K562 (cell line): ENCODE data around the gene ABCC10. TPM values are rescaled to one million over a fixed set of nuclear protein-coding genes. Genes with fewer than 3 reads are reported as not detected.

Source experiments
- CTBP1 ChIP-seq: fragments of 450-650 bp; IDR thresholded peaks from 2 replicates; pipeline ENCODE4 v1.6.1; 2016; ENCODE audit warnings: borderline replicate concordance
- E2F3 ChIP-seq: fragments of 250-450 bp; sonication (Bioruptor Pico); IDR thresholded peaks from 2 replicates; pipeline ENCODE4 v1.4.0; 2020; ENCODE audit warnings: mild to moderate bottlenecking
- FOXA3 ChIP-seq, 2 experiments: fragments of 450-650 bp in 1 of 2; sonication (generic) in 1 of 2; formaldehyde crosslinking; IDR thresholded peaks in 1 of 2; conservative IDR thresholded peaks in 1 of 2; 2 replicates each; pipeline versions ENCODE4 v1.4.0 to v1.8.0; 2020 to 2022; ENCODE audit warnings: mild to moderate bottlenecking in 2 of 2, missing genetic modification reagents in 1 of 2
- GATA2 ChIP-seq: sonication (generic); formaldehyde crosslinking; IDR thresholded peaks from 2 replicates; pipeline ENCODE4 v1.4.0; 2020; ENCODE audit warnings: mild to moderate bottlenecking, missing genetic modification reagents
- NR2C2 ChIP-seq, 2 experiments: fragments of 200-800 bp in 1 of 2; sonication (Bioruptor generic) in 1 of 2; sonication (generic) in 1 of 2; formaldehyde crosslinking in 1 of 2; IDR thresholded peaks; 2 replicates each; pipeline versions ENCODE4 v1.6.1 to v1.8.0; 2016 to 2022; ENCODE audit warnings: mild to moderate bottlenecking in 1 of 2, missing compliant biosample characterization in 1 of 2, missing genetic modification characterization in 1 of 2, missing genetic modification reagents in 1 of 2
- POLR2H ChIP-seq: IDR thresholded peaks from 2 replicates; pipeline ENCODE4 v1.6.1; 2016; ENCODE audit warnings: missing genetic modification characterization, low read depth, mild to moderate bottlenecking, control low read depth, missing compliant biosample characterization, moderate library complexity
- POLR3G ChIP-seq: IDR thresholded peaks from 2 replicates; pipeline ENCODE4 v1.6.1; 2011; ENCODE audit not compliant: insufficient read length, insufficient replicate concordance; ENCODE audit errors: extremely low read depth
- SMAD1 ChIP-seq: fragments of 150-350 bp; IDR thresholded peaks from 2 replicates; pipeline ENCODE4 v1.6.1; 2014; ENCODE audit warnings: low read length, low read depth; ENCODE audit not compliant: partially characterized antibody
- STAT5A ChIP-seq: IDR thresholded peaks from 2 replicates; pipeline ENCODE4 v1.6.1; 2012; ENCODE audit warnings: low read length, inconsistent platforms, borderline replicate concordance
- TBL1XR1 ChIP-seq, 2 experiments: IDR thresholded peaks; 2 replicates each; pipeline ENCODE4 v1.6.1; 2012; ENCODE audit warnings: improper control_type of control experiment in 2 of 2, low read length in 2 of 2, mild to moderate bottlenecking in 1 of 2
- TCF3 ChIP-seq: sonication (generic); formaldehyde crosslinking; IDR thresholded peaks from 2 replicates; pipeline ENCODE4 v1.4.0; 2020; ENCODE audit warnings: mild to moderate bottlenecking, missing genetic modification reagents
- TSC22D4 ChIP-seq: fragments of 450-650 bp; IDR thresholded peaks from 2 replicates; pipeline ENCODE4 v1.6.1; 2016; ENCODE audit warnings: missing genetic modification characterization, missing biosample characterization, control low read depth
- ZNF41 ChIP-seq: fragments of 250-450 bp; sonication (Bioruptor Pico); conservative IDR thresholded peaks from 2 replicates; pipeline ENCODE4 v1.4.0; 2020; ENCODE audit warnings: mild to moderate bottlenecking
- ZNF717 ChIP-seq: fragments of 250-450 bp; sonication (Bioruptor Pico); IDR thresholded peaks from 2 replicates; pipeline ENCODE4 v1.5.0; 2021
- ZNF76 ChIP-seq: fragments of 250-450 bp; sonication (Bioruptor Pico); IDR thresholded peaks from 2 replicates; pipeline ENCODE4 v1.4.0; 2020; ENCODE audit warnings: mild to moderate bottlenecking, moderate library complexity, borderline replicate concordance
- polyA plus RNA-seq, 8 experiments: library from polyadenylated mRNA; depleted of rRNA in 4 of 8; stranded (reverse) in 5 of 8; unstranded in 3 of 8; fragments of >200 nt; fragmentation: Nextera tagmentation in 2 of 8; fragmentation: Illumina TruSeq in 1 of 8; extraction: Ambion mirVana in 2 of 8; extraction: Trizol in 1 of 8; gene quantifications; 2 replicates each; pipeline versions ENCODE4 v1.2.1 to v1.2.3, GENCODE V29; 2011 to 2014; ENCODE audit warnings: inconsistent platforms in 1 of 8, missing spikeins in 1 of 8
- total RNA-seq, 7 experiments: library from RNA; depleted of rRNA in 6 of 7; stranded (reverse); fragments of >200 nt in 6 of 7; fragmentation: Illumina TruSeq in 2 of 7; extraction: Trizol in 2 of 7; gene quantifications; 2 replicates each; pipeline versions ENCODE4 v1.2.1 to v1.2.3, GENCODE V29; 2011 to 2021; ENCODE audit warnings: low replicate concordance in 1 of 7
- TF ChIP-seq, protein P1 (sequence below), 2 experiments: IDR thresholded peaks in 1 of 2; conservative IDR thresholded peaks in 1 of 2; 2 replicates each; pipeline ENCODE4 v1.6.1; 2016; ENCODE audit warnings: low read depth in 2 of 2, mild to moderate bottlenecking in 1 of 2, missing compliant biosample characterization in 1 of 2, missing genetic modification characterization in 1 of 2, moderate library complexity in 1 of 2
- TF ChIP-seq, protein P2 (sequence below): fragments of 250-450 bp; sonication (Bioruptor Pico); IDR thresholded peaks from 2 replicates; pipeline ENCODE4 v1.5.0; 2021; ENCODE audit warnings: mild to moderate bottlenecking, borderline replicate concordance
- TF ChIP-seq, protein P3 (sequence below): fragments of 200-800 bp; sonication (Bioruptor generic); IDR thresholded peaks from 2 replicates; pipeline ENCODE4 v1.6.1; 2017; ENCODE audit warnings: missing genetic modification characterization, missing compliant biosample characterization
- TF ChIP-seq, protein P4 (sequence below): sonication (generic); formaldehyde crosslinking; IDR thresholded peaks from 2 replicates; pipeline ENCODE4 v1.8.0; 2022; ENCODE audit warnings: mild to moderate bottlenecking, missing genetic modification reagents

Gene ABCC10
- total and polyA plus RNA-seq, 9 of the 15 experiments (the other 6 are each of a cell fraction or from before 2014, with no cell fraction given), result 2.4 to 29.1 (median 13.7) TPM

- TF ChIP-seq TCF3 (CRISPR knock-in tag) (no peak), TSC22D4 (tag) (no peak), ZNF41 (CRISPR knock-in tag) (no peak), E2F3 (CRISPR knock-in tag) (no peak), POLR3G (no peak), POLR2H (no peak), NR2C2 (CRISPR knock-in tag; IDR thresholded peaks at IDR 0.05) (no peak), NR2C2 (tag; IDR thresholded peaks at IDR 0.05) (peak; percentile 42; the same call in 1 of the 2 replicates), FOXA3 (CRISPR knock-in tag; conservative IDR thresholded peaks at IDR 0.05 in 1 of 2, IDR thresholded peaks at IDR 0.05 in 1 of 2) (no peak), STAT5A (no peak), TBL1XR1 (IDR thresholded peaks at IDR 0.05; ENCODE audit: low read length in 2 of 2) (peak in 1 of 2 experiments; percentile 86; a peak in 2 of 4 replicates), CTBP1 (peak; percentile 78), SMAD1 (no peak), ZNF76 (CRISPR knock-in tag) (no peak), ZNF717 (CRISPR knock-in tag) (no peak), GATA2 (CRISPR knock-in tag) (peak; percentile 86)
- TF ChIP-seq, protein P1, sequence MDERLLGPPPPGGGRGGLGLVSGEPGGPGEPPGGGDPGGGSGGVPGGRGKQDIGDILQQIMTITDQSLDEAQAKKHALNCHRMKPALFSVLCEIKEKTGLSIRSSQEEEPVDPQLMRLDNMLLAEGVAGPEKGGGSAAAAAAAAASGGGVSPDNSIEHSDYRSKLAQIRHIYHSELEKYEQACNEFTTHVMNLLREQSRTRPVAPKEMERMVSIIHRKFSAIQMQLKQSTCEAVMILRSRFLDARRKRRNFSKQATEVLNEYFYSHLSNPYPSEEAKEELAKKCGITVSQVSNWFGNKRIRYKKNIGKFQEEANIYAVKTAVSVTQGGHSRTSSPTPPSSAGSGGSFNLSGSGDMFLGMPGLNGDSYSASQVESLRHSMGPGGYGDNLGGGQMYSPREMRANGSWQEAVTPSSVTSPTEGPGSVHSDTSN (CRISPR knock-in tag; IDR thresholded peaks at IDR 0.05; ENCODE audit: low read depth), result peak; percentile 55
- TF ChIP-seq, protein P1 (tag; conservative IDR thresholded peaks at IDR 0.05; ENCODE audit: low read depth), result peak; percentile 92
- TF ChIP-seq, protein P2, sequence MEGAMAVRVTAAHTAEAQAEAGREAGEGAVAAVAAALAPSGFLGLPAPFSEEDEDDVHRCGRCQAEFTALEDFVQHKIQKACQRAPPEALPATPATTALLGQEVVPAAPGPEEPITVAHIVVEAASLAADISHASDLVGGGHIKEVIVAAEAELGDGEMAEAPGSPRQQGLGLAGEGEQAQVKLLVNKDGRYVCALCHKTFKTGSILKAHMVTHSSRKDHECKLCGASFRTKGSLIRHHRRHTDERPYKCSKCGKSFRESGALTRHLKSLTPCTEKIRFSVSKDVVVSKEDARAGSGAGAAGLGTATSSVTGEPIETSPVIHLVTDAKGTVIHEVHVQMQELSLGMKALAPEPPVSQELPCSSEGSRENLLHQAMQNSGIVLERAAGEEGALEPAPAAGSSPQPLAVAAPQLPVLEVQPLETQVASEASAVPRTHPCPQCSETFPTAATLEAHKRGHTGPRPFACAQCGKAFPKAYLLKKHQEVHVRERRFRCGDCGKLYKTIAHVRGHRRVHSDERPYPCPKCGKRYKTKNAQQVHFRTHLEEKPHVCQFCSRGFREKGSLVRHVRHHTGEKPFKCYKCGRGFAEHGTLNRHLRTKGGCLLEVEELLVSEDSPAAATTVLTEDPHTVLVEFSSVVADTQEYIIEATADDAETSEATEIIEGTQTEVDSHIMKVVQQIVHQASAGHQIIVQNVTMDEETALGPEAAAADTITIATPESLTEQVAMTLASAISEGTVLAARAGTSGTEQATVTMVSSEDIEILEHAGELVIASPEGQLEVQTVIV (CRISPR knock-in tag), result 0 out of 2 replicates have a peak, but pooled peaks have one; percentile 47
- TF ChIP-seq, protein P3, sequence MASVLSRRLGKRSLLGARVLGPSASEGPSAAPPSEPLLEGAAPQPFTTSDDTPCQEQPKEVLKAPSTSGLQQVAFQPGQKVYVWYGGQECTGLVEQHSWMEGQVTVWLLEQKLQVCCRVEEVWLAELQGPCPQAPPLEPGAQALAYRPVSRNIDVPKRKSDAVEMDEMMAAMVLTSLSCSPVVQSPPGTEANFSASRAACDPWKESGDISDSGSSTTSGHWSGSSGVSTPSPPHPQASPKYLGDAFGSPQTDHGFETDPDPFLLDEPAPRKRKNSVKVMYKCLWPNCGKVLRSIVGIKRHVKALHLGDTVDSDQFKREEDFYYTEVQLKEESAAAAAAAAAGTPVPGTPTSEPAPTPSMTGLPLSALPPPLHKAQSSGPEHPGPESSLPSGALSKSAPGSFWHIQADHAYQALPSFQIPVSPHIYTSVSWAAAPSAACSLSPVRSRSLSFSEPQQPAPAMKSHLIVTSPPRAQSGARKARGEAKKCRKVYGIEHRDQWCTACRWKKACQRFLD (CRISPR knock-in tag), result peak; percentile 50; the same call in 1 of the 2 replicates
- TF ChIP-seq, protein P4, sequence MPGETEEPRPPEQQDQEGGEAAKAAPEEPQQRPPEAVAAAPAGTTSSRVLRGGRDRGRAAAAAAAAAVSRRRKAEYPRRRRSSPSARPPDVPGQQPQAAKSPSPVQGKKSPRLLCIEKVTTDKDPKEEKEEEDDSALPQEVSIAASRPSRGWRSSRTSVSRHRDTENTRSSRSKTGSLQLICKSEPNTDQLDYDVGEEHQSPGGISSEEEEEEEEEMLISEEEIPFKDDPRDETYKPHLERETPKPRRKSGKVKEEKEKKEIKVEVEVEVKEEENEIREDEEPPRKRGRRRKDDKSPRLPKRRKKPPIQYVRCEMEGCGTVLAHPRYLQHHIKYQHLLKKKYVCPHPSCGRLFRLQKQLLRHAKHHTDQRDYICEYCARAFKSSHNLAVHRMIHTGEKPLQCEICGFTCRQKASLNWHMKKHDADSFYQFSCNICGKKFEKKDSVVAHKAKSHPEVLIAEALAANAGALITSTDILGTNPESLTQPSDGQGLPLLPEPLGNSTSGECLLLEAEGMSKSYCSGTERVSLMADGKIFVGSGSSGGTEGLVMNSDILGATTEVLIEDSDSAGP (CRISPR knock-in tag), result no peak
Measured at GRCh38 chr6:43391440-43392031, 35.8 kb upstream of the ABCC10 start (continued).
